Neuron (in vitro differentiated cells): ENCODE data around the gene BLOC1S1.

Source experiments
- H2AFZ ChIP-seq: one replicate; pipeline ENCODE4 v1.6.1; 2013; ENCODE audit warnings: low read depth, mild to moderate bottlenecking, inconsistent platforms, low read length, moderate library complexity
- H3K27me3 ChIP-seq: one replicate; pipeline ENCODE4 v1.6.1; 2013; ENCODE audit warnings: low read length; ENCODE audit not compliant: insufficient read depth
- H3K36me3 ChIP-seq: one replicate; pipeline ENCODE4 v1.6.1; 2013; ENCODE audit warnings: low read length; ENCODE audit not compliant: insufficient read depth
- H3K4me1 ChIP-seq: one replicate; pipeline ENCODE4 v1.6.1; 2013; ENCODE audit warnings: low read length; ENCODE audit not compliant: insufficient read depth
- H3K4me3 ChIP-seq: 2 replicates; pipeline ENCODE4 v1.5.1; 2013; ENCODE audit warnings: mild to moderate bottlenecking, low read length, moderate library complexity
- H3K9me3 ChIP-seq: one replicate; pipeline ENCODE4 v1.6.1; 2013; ENCODE audit warnings: low read length

The BLOC1S1 gene

GRCh38 chr12:55760663-55761062 is 44.8 kb downstream of the BLOC1S1 start:
- no peak overlapping the region for H2AFZ ChIP-seq
- H3K36me3 ChIP-seq, result peaks cover 66% of the 10 kb centered on the region

GRCh38 chr12:55762646-55763045 is 46.8 kb downstream of the BLOC1S1 start:
- peaks cover 5% of the 10 kb centered on the region for H3K9me3 ChIP-seq
- no peaks in the 10 kb centered on the region for H3K27me3 ChIP-seq
- H2AFZ ChIP-seq, result no peak overlapping the region
- H3K36me3 ChIP-seq, result peaks cover 60% of the 10 kb centered on the region
- no peak overlapping the region for H3K4me3 ChIP-seq
- H3K4me1 ChIP-seq, result peaks cover 12% of the 10 kb centered on the region

More at GRCh38 chr12:55760663-55761062, 44.8 kb downstream of the BLOC1S1 start:
- Histone ChIP-seq H3K9me3 (peaks cover 5% of the 10 kb centered on the region), H3K4me3 (no peak overlapping the region), H3K27me3 (no peaks in the 10 kb centered on the region), H3K4me1 (peaks cover 1% of the 10 kb centered on the region)

- Histone ChIP-seq H3K36me3 (peaks cover 50% of the 10 kb centered on the region), H3K27me3 (no peaks in the 10 kb centered on the region), H3K9me3 (no peaks in the 10 kb centered on the region), H3K4me3 (no peak overlapping the region), H3K4me1 (peaks cover 12% of the 10 kb centered on the region), H2AFZ (no peak overlapping the region)
These were observed 50.0 kb downstream of the BLOC1S1 start for GRCh38 chr12:55765736-55766290.

GRCh38 chr12:55767156-55767555 is 51.3 kb downstream of the BLOC1S1 start:
- no peaks in the 10 kb centered on the region for H3K27me3 ChIP-seq
- H3K4me3 ChIP-seq, result no peak overlapping the region
- H3K36me3 ChIP-seq, result peaks cover 52% of the 10 kb centered on the region
- no peaks in the 10 kb centered on the region for H3K9me3 ChIP-seq
- no peak overlapping the region for H2AFZ ChIP-seq
- peaks cover 12% of the 10 kb centered on the region for H3K4me1 ChIP-seq
